Measurements from ENCODE around the gene NOXA1. TPM values are rescaled to one million over a fixed set of nuclear protein-coding genes. Genes with fewer than 3 reads are reported as not detected.

The NOXA1 gene
- total RNA-seq, 5 donors from 2014 or later (not counting 1 experiment from before 2014, with no cell fraction given) = 6.4 to 11.7 (median 8.1) TPM

DNA sequence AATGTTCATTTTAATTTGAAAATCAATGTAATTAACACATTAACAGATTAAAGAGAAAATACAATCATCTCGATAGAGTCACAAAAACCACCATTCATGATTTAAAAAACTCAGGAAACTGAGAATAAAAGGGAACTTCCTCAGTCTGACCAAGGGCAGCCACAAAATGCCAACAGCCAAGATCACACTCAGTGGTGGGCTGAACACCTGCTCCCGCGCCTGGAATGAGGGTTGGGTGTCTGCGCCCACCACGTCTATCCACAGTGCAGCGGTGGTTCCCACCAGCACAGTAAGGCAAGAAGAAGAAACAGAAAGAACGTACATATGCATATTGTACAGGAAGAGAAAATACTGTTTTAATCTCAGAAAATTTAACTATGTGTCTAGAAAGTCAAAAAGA, 47.6 kb downstream of the NOXA1 start:
- POLR2A ChIA-PET = no interaction called here
- peak in 1 of 4 experiments; percentile 61 for ATAC-seq (replicated peaks in 1 of 4)

DNA sequence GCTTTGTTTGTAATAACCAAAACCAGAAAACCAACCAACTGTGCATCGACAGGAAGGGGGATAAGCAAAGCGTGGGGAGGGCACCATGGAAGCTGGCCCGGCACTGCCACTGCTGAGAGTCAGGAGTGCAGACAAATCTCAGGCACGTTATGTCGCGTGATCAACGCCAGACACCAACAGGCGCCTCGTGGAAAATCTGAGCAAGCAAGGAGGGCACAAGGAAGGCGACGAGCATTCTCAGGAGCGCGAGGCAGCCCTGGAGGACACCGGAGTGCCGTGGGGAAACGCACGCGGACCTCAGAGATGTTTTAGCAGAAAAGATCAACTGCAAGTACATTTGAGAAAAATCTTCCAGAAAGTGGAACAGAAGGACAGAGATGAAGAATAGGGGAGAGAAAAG, 51.1 kb downstream of the NOXA1 start:
- Histone ChIP-seq H3K4me3 (ENCODE audit: control insufficient read depth in 1 of 2, extremely low read depth in 1 of 2, low read length in 1 of 2) (no peak overlapping the region), H3K4me1 (ENCODE audit: control insufficient read depth in 1 of 2, extremely low read depth in 1 of 2, insufficient read depth in 2 of 2, low read length in 2 of 2) (peaks cover 0 to 3% of the 10 kb centered on the region in 2 experiments), H3K36me3 (ENCODE audit: control insufficient read depth in 2 of 2, extremely low read depth in 1 of 2, insufficient read depth in 1 of 2, low read length in 1 of 2) (no peaks in the 10 kb centered on the region), H3K27me3 (replicated peaks in 1 of 2; ENCODE audit: control insufficient read depth in 2 of 2, extremely low read depth in 1 of 2, insufficient read depth in 2 of 2, low read length in 1 of 2) (peaks cover 0 to 4% of the 10 kb centered on the region in 2 experiments), H3K27ac (ENCODE audit: low read length) (no peak overlapping the region), H3K9me3 (peaks cover 3% of the 10 kb centered on the region)
- no peak overlapping the region for H3K4me3 Mint-ChIP-seq
- H3K27ac Mint-ChIP-seq = no peak overlapping the region
- no peaks in the 10 kb centered on the region for H3K27me3 Mint-ChIP-seq
- H3K4me1 Mint-ChIP-seq = peaks cover 5 to 8% (median 7%) of the 10 kb centered on the region in 3 donors
- no peak for ATAC-seq (replicated peaks in 1 of 4)
- H3K9me3 Mint-ChIP-seq = peaks cover 6 to 24% (median 11%) of the 10 kb centered on the region in 3 donors
- ChIA-PET POLR2A (no interaction called here), CTCF (no interaction called here)
- peaks cover 16% of the 10 kb centered on the region for H3K36me3 Mint-ChIP-seq
- DNase-seq = no peak
- 95% methylated on average over 13 of the region's 18 CpGs for WGBS (ENCODE audit: insufficient coverage)

More for the DNA sequence above, 47.6 kb downstream of the NOXA1 start:
- Histone ChIP-seq H3K27me3 (replicated peaks in 1 of 2; ENCODE audit: control insufficient read depth in 2 of 2, extremely low read depth in 1 of 2, insufficient read depth in 2 of 2, low read length in 1 of 2) (peaks cover 0 to 4% of the 10 kb centered on the region in 2 experiments), H3K27ac (ENCODE audit: low read length) (no peak overlapping the region), H3K9me3 (peaks cover 2% of the 10 kb centered on the region), H3K4me1 (ENCODE audit: control insufficient read depth in 1 of 2, extremely low read depth in 1 of 2, insufficient read depth in 2 of 2, low read length in 2 of 2) (peaks cover 0 to 3% of the 10 kb centered on the region in 2 experiments), H3K36me3 (ENCODE audit: control insufficient read depth in 2 of 2, extremely low read depth in 1 of 2, insufficient read depth in 1 of 2, low read length in 1 of 2) (no peaks in the 10 kb centered on the region), H3K4me3 (ENCODE audit: control insufficient read depth in 1 of 2, extremely low read depth in 1 of 2, low read length in 1 of 2) (no peak overlapping the region)
- H3K27me3 Mint-ChIP-seq = no peaks in the 10 kb centered on the region
- peaks cover 12% of the 10 kb centered on the region for H3K36me3 Mint-ChIP-seq
- no peak for DNase-seq
- no CpG with 5 or more reads among the region's 7 CpGs for WGBS (ENCODE audit: insufficient coverage)
- peaks cover 1 to 19% (median 6%) of the 10 kb centered on the region in 3 donors for H3K9me3 Mint-ChIP-seq
- H3K4me3 Mint-ChIP-seq = no peak overlapping the region
- CTCF ChIA-PET = no interaction called here
- peaks cover 5 to 12% (median 11%) of the 10 kb centered on the region in 3 donors for H3K4me1 Mint-ChIP-seq
- no peak overlapping the region for H3K27ac Mint-ChIP-seq

DNA sequence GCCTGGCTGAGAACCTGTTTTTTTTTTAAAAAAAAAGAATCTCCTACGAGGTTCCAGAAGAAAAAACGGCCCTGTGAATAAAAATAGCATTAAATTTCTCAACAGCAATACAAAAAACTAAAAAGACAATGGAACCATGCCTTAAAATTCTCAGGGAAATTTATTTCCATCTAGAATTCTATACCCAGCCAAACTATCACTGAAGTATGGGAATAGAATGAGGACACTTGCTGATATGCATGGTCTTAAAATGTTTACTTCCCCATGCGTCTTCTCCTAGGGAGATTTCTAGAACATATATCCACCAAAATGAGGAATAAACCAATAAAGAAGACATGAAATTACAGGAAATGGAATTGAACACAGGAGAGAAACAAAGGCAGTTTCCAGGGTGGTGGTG, 52.5 kb downstream of the NOXA1 start:
- H3K4me1 ChIP-seq (ENCODE audit: control insufficient read depth in 1 of 2, extremely low read depth in 1 of 2, insufficient read depth in 2 of 2, low read length in 2 of 2) = peaks cover 0 to 3% of the 10 kb centered on the region in 2 experiments
- no peak overlapping the region for H3K4me3 Mint-ChIP-seq
- peaks cover 3% of the 10 kb centered on the region for H3K9me3 ChIP-seq
- H3K9me3 Mint-ChIP-seq = peaks cover 6 to 24% (median 11%) of the 10 kb centered on the region in 3 donors
- ATAC-seq (replicated peaks in 1 of 4) (no peak), DNase-seq (no peak)
- no peak overlapping the region for H3K27ac Mint-ChIP-seq
- ChIA-PET POLR2A (no interaction called here), CTCF (no interaction called here)
- peaks cover 2 to 4% (median 2%) of the 10 kb centered on the region in 3 donors for H3K4me1 Mint-ChIP-seq
- WGBS (ENCODE audit: insufficient coverage) = no CpG with 5 or more reads among the region's 3 CpGs
- peaks cover 16% of the 10 kb centered on the region for H3K36me3 Mint-ChIP-seq
- no peak overlapping the region for H3K27ac ChIP-seq (ENCODE audit: low read length)
- H3K27me3 Mint-ChIP-seq = no peaks in the 10 kb centered on the region
- no peak overlapping the region for H3K4me3 ChIP-seq (ENCODE audit: control insufficient read depth in 1 of 2, extremely low read depth in 1 of 2, low read length in 1 of 2)
- H3K27me3 ChIP-seq (replicated peaks in 1 of 2; ENCODE audit: control insufficient read depth in 2 of 2, extremely low read depth in 1 of 2, insufficient read depth in 2 of 2, low read length in 1 of 2) = no peaks in the 10 kb centered on the region
- H3K36me3 ChIP-seq (ENCODE audit: control insufficient read depth in 2 of 2, extremely low read depth in 1 of 2, insufficient read depth in 1 of 2, low read length in 1 of 2) = no peaks in the 10 kb centered on the region

DNA sequence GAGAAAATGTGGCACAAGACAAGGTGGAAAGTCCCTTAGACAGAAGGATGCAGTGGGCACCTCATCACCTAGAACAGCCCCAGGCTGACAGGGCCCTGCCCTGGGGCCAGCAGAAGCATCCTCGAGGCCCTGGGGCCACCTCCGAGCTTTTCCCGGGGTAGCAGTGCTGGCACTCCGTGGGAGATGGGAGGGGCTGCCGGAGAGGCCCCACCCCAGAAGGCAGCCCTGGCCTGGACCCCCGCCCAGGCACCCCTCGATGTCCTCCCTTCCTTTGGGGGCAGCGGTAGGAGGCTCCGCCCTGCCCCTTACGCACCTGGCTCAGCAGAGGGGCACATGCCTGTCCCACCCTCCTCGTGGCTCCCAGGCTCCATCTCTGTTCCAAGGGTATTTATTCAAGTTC, 53.7 kb downstream of the NOXA1 start:
- no peak overlapping the region for H3K4me3 Mint-ChIP-seq
- H3K27me3 Mint-ChIP-seq = no peaks in the 10 kb centered on the region
- H3K4me1 ChIP-seq (ENCODE audit: control insufficient read depth in 1 of 2, extremely low read depth in 1 of 2, insufficient read depth in 2 of 2, low read length in 2 of 2) = no peaks in the 10 kb centered on the region
- H3K27ac ChIP-seq (ENCODE audit: low read length) = no peak overlapping the region
- DNase-seq = no peak
- H3K36me3 ChIP-seq (ENCODE audit: control insufficient read depth in 2 of 2, extremely low read depth in 1 of 2, insufficient read depth in 1 of 2, low read length in 1 of 2) = no peaks in the 10 kb centered on the region
- no peak for ATAC-seq (replicated peaks in 1 of 4)
- H3K4me3 ChIP-seq (ENCODE audit: control insufficient read depth in 1 of 2, extremely low read depth in 1 of 2, low read length in 1 of 2) = no peak overlapping the region
- ChIA-PET CTCF (no interaction called here), POLR2A (no interaction called here)
- peaks cover 0 to 6% (median 5%) of the 10 kb centered on the region in 3 donors for H3K4me1 Mint-ChIP-seq
- peaks cover 16% of the 10 kb centered on the region for H3K36me3 Mint-ChIP-seq
- peaks cover 3% of the 10 kb centered on the region for H3K9me3 ChIP-seq
- WGBS (ENCODE audit: insufficient coverage) = 94% methylated on average over 3 of the region's 11 CpGs
- H3K9me3 Mint-ChIP-seq = peaks cover 6 to 24% (median 11%) of the 10 kb centered on the region in 3 donors
- no peak overlapping the region for H3K27ac Mint-ChIP-seq
- no peaks in the 10 kb centered on the region for H3K27me3 ChIP-seq (replicated peaks in 1 of 2; ENCODE audit: control insufficient read depth in 2 of 2, extremely low read depth in 1 of 2, insufficient read depth in 2 of 2, low read length in 1 of 2)

- Mint-ChIP-seq H3K9me3 (peaks cover 6 to 21% (median 11%) of the 10 kb centered on the region in 3 donors), H3K27ac (no peak overlapping the region), H3K4me1 (peaks cover 0 to 11% (median 10%) of the 10 kb centered on the region in 3 donors), H3K36me3 (peaks cover 13% of the 10 kb centered on the region), H3K4me3 (no peak overlapping the region), H3K27me3 (no peaks in the 10 kb centered on the region)
- H3K9me3 ChIP-seq = peaks cover 3% of the 10 kb centered on the region
- H3K27me3 ChIP-seq (replicated peaks in 1 of 2; ENCODE audit: control insufficient read depth in 2 of 2, extremely low read depth in 1 of 2, insufficient read depth in 2 of 2, low read length in 1 of 2) = no peaks in the 10 kb centered on the region
- H3K4me3 ChIP-seq (ENCODE audit: control insufficient read depth in 1 of 2, extremely low read depth in 1 of 2, low read length in 1 of 2) = no peak overlapping the region
- ChIA-PET CTCF (no interaction called here), POLR2A (no interaction called here)
- no peak overlapping the region for H3K27ac ChIP-seq (ENCODE audit: low read length)
- no peaks in the 10 kb centered on the region for H3K4me1 ChIP-seq (ENCODE audit: control insufficient read depth in 1 of 2, extremely low read depth in 1 of 2, insufficient read depth in 2 of 2, low read length in 2 of 2)
- WGBS (ENCODE audit: insufficient coverage) = 90% methylated on average over 17 of the region's 29 CpGs
- no peak for ATAC-seq (replicated peaks in 1 of 4)
- H3K36me3 ChIP-seq (ENCODE audit: control insufficient read depth in 2 of 2, extremely low read depth in 1 of 2, insufficient read depth in 1 of 2, low read length in 1 of 2) = no peaks in the 10 kb centered on the region
- DNase-seq = no peak
Observed at GRCh38 chr9:137477778-137478612, 54.8 kb downstream of the NOXA1 start.

DNA sequence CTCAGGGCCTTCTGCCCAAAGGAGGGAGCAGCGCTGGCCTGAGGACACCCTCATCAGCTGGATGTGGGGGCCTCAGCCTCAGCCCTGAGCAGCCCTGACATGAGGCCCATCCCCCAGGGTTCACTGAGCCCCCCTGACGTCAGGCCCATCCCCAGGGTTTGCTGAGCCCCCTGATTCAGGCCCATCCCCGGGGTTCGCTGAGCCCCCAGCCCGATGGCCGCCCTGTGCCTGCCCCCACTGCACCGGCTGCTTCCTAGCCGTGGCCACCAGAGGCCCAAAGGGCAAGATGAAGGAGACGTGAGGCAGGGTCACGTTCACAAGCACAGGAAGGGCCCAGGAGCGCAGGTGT, 55.4 kb downstream of the NOXA1 start:
- no peaks in the 10 kb centered on the region for H3K4me1 ChIP-seq (ENCODE audit: control insufficient read depth in 1 of 2, extremely low read depth in 1 of 2, insufficient read depth in 2 of 2, low read length in 2 of 2)
- H3K9me3 Mint-ChIP-seq = peaks cover 6 to 15% (median 11%) of the 10 kb centered on the region in 3 donors
- H3K27me3 ChIP-seq (replicated peaks in 1 of 2; ENCODE audit: control insufficient read depth in 2 of 2, extremely low read depth in 1 of 2, insufficient read depth in 2 of 2, low read length in 1 of 2) = no peaks in the 10 kb centered on the region
- ATAC-seq (replicated peaks in 1 of 4) (no peak), DNase-seq (no peak)
- H3K4me1 Mint-ChIP-seq = peaks cover 0 to 11% (median 10%) of the 10 kb centered on the region in 3 donors
- peaks cover 3% of the 10 kb centered on the region for H3K9me3 ChIP-seq
- H3K4me3 Mint-ChIP-seq = no peak overlapping the region
- H3K27ac ChIP-seq (ENCODE audit: low read length) = no peak overlapping the region
- no peaks in the 10 kb centered on the region for H3K36me3 ChIP-seq (ENCODE audit: control insufficient read depth in 2 of 2, extremely low read depth in 1 of 2, insufficient read depth in 1 of 2, low read length in 1 of 2)
- POLR2A ChIA-PET = no interaction called here
- no peak overlapping the region for H3K4me3 ChIP-seq (ENCODE audit: control insufficient read depth in 1 of 2, extremely low read depth in 1 of 2, low read length in 1 of 2)
- CTCF ChIA-PET = no interaction called here
- H3K27ac Mint-ChIP-seq = no peak overlapping the region
- H3K27me3 Mint-ChIP-seq = no peaks in the 10 kb centered on the region
- 88% methylated on average over 11 of the region's 11 CpGs for WGBS (ENCODE audit: insufficient coverage)
- H3K36me3 Mint-ChIP-seq = peaks cover 11% of the 10 kb centered on the region
